GM19043 (cell line): ENCODE data around the gene ADORA2A.
"Not testable (repeated sequence)": the region's sequence is repeated elsewhere in the genome, so short reads cannot be mapped to it uniquely, and the experiment has no call there.

Source experiments
- ATAC-seq: cut with Tn5 transposase; IDR thresholded peaks from one replicate; pipeline ENCODE4 v1.9.1; 2021; ENCODE audit warnings: low read depth; ENCODE audit not compliant: unreplicated experiment

Gene ADORA2A

GRCh38 chr22:24474649-24475255 lies 47.4 kb downstream of the ADORA2A start:
- no peak for ATAC-seq

- ATAC-seq: no peak
Observed at GRCh38 chr22:24481641-24482040, 54.2 kb downstream of the ADORA2A start.

- no peak for ATAC-seq
Observed at GRCh38 chr22:24482575-24482974, 55.2 kb downstream of the ADORA2A start.

- no peak for ATAC-seq
Observed at GRCh38 chr22:24482998-24483397, 55.6 kb downstream of the ADORA2A start.

- ATAC-seq: no peak
Observed at GRCh38 chr22:24483976-24484545, 56.7 kb downstream of the ADORA2A start.

GRCh38 chr22:24485170-24485569 lies 57.8 kb downstream of the ADORA2A start:
- ATAC-seq: no peak

- no peak for ATAC-seq
Observed at GRCh38 chr22:24485608-24486007, 58.2 kb downstream of the ADORA2A start.

- no peak for ATAC-seq
Observed at GRCh38 chr22:24486501-24486921, 59.1 kb downstream of the ADORA2A start.

- no peak for ATAC-seq
Observed at GRCh38 chr22:24489011-24489410, 61.6 kb downstream of the ADORA2A start.

GRCh38 chr22:24489434-24489833 lies 62.0 kb downstream of the ADORA2A start:
- not testable (repeated sequence) for ATAC-seq
